Right lobe of liver (tissue), 6 donors: ENCODE data around the gene MROH7. TPM values are rescaled to one million over a fixed set of nuclear protein-coding genes. Genes with fewer than 3 reads are reported as not detected.

Source experiments
- ATAC-seq, 4 donors: fragments of 200-7000 bp; cut with Tn5 transposase; one replicate each; pipeline ENCODE4 v1.9.1; 2020; ENCODE audit warnings: mild to moderate bottlenecking in 4 of 4, moderate library complexity in 4 of 4
- DNase-seq, 3 donors: peaks; one replicate each; pipeline ENCODE4 v3.0.0-alpha.2; 2020
- H3K27ac ChIP-seq, 3 donors: fragments of 200-600 bp; one replicate each; pipeline ENCODE4 v1.8.0; 2022
- H3K27me3 ChIP-seq, 2 donors: fragments of 200-600 bp; one replicate each; pipeline ENCODE4 v1.8.0; 2022
- H3K36me3 ChIP-seq, 4 donors: fragments of 200-600 bp; sonication (generic) in 1 of 4; one replicate each; pipeline versions ENCODE4 v1.5.1 to v1.8.0; 2017 to 2022; ENCODE audit warnings: control low read depth in 1 of 4
- H3K4me1 ChIP-seq, 4 donors: fragments of 200-600 bp; sonication (generic) in 1 of 4; one replicate each; pipeline versions ENCODE4 v1.5.1 to v1.8.0; 2017 to 2022; ENCODE audit warnings: control low read depth in 1 of 4
- H3K4me3 ChIP-seq, 3 donors: fragments of 200-600 bp; one replicate each; pipeline ENCODE4 v1.8.0; 2022
- H3K9me3 ChIP-seq, 4 donors: fragments of 200-600 bp; sonication (generic) in 1 of 4; one replicate each; pipeline versions ENCODE4 v1.5.1 to v1.8.0; 2017 to 2022; ENCODE audit warnings: control low read depth in 1 of 4
- POLR2A ChIP-seq: fragments of 450-650 bp; IDR thresholded peaks from one replicate; pipeline ENCODE4 v1.6.1; 2017; ENCODE audit warnings: antibody characterized with exemption, mild to moderate bottlenecking
- WGBS: methylation state at CpG from one replicate; pipeline ENCODE4 v1.1.6; 2018; ENCODE audit warnings: low coverage, low lambda C conversion rate; ENCODE audit not compliant: insufficient coverage; ENCODE audit errors: missing lambda C conversion rate; 5-methylcytosine and 5-hydroxymethylcytosine counted together
- intact Hi-C, 2 donors: fragments of 100-400 bp; cut with DNase I; formaldehyde crosslinking; loops; one replicate each; pipeline versions ENCODE4 v1.11.2 to v1.14.1; 2022
- total RNA-seq, 6 experiments: library from RNA; depleted of rRNA in 2 of 6; stranded (reverse); fragments of >200 nt in 2 of 6; fragmentation: NEBNext Ultra II Directional in 3 of 6; extraction: Animal tissue kit (Norgen Biotek cat#: 25700) in 3 of 6; gene quantifications; one replicate each; pipeline versions ENCODE4 v1.1.0 to v1.2.4, GENCODE V29; 2016 to 2023
- TF ChIP-seq, protein P1 (sequence below), 4 donors: fragments of 200-600 bp in 3 of 4; fragments of 450-650 bp in 1 of 4; IDR thresholded peaks; one replicate each; pipeline versions ENCODE4 v1.5.1 to v1.8.0; 2016 to 2022; ENCODE audit warnings: antibody characterized with exemption in 4 of 4, mild to moderate bottlenecking in 2 of 4
- donor health status: DM: no; HTN: yes; CAD: no.
- donor health status: DM: no; HTN: no; CAD: no.
- donor health status: DM: no; HTN: no; CAD: no.
- donor health status: DM: no; HTN: yes; CAD: no.
- donor health status: DM: no; HTN: yes; CAD: no.

The MROH7 gene
- total RNA-seq, 6 experiments from 2014 or later: 0.37 to 3.1 (median 1.2) TPM

DNA sequence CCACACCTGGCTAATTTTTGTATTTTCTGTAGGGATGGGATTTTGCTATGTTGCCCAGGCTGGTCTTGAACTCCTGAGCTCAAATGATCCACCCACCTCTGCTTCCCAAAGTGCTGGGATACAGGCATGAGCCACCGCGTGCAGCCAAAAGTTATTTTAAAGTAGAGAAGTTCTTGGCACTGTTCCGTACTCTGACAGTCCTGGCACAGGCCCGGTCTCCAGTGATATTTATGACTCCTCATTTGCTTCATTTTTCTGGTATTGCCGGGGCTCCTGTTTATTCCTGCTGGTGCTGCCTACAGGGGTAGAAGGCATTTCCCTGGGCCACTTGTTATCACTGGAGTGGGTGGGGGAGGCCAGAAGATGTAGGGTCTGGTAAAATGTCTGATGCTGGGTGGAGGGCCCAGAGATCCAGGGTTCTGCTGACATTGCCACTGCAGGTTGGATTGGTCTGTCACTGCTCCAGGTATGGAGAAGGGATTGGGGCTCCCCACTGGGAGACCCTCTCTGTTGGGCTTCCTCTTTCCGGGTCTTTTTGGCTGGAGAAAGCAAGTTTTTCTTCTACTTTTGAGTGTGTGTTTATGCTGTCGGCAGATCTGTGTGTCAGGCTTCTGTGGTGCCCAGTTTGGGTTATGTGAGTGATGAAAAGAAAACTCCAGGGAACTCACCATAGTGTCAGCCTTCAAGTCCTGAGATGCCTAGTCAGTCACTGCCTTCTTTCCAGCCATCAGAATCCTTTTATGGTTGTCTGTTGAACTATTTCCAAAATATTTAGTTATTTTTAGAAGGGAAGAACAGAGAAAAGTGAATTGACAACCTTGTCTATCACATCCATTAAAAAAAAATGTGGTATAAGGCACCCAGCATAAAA lies 4.5 kb downstream of the MROH7 start:
- peaks cover 0 to 7% (median 0%) of the 10 kb centered on the region in 4 donors for H3K9me3 ChIP-seq
- no peaks in the 10 kb centered on the region for H3K27me3 ChIP-seq
- ATAC-seq: no peak
- H3K4me3 ChIP-seq: no peak overlapping the region
- no peak for TF ChIP-seq POLR2A
- TF ChIP-seq, protein P1, sequence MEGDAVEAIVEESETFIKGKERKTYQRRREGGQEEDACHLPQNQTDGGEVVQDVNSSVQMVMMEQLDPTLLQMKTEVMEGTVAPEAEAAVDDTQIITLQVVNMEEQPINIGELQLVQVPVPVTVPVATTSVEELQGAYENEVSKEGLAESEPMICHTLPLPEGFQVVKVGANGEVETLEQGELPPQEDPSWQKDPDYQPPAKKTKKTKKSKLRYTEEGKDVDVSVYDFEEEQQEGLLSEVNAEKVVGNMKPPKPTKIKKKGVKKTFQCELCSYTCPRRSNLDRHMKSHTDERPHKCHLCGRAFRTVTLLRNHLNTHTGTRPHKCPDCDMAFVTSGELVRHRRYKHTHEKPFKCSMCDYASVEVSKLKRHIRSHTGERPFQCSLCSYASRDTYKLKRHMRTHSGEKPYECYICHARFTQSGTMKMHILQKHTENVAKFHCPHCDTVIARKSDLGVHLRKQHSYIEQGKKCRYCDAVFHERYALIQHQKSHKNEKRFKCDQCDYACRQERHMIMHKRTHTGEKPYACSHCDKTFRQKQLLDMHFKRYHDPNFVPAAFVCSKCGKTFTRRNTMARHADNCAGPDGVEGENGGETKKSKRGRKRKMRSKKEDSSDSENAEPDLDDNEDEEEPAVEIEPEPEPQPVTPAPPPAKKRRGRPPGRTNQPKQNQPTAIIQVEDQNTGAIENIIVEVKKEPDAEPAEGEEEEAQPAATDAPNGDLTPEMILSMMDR (IDR thresholded peaks at IDR 0.05): no peak
- intact Hi-C loops: no loop called here
- peaks cover 0 to 33% (median 15%) of the 10 kb centered on the region in 4 donors for H3K4me1 ChIP-seq
- no peak for DNase-seq
- H3K36me3 ChIP-seq: no peaks in the 10 kb centered on the region
- H3K27ac ChIP-seq: no peak overlapping the region
- WGBS: 69% methylated on average over 7 of the region's 7 CpGs

DNA sequence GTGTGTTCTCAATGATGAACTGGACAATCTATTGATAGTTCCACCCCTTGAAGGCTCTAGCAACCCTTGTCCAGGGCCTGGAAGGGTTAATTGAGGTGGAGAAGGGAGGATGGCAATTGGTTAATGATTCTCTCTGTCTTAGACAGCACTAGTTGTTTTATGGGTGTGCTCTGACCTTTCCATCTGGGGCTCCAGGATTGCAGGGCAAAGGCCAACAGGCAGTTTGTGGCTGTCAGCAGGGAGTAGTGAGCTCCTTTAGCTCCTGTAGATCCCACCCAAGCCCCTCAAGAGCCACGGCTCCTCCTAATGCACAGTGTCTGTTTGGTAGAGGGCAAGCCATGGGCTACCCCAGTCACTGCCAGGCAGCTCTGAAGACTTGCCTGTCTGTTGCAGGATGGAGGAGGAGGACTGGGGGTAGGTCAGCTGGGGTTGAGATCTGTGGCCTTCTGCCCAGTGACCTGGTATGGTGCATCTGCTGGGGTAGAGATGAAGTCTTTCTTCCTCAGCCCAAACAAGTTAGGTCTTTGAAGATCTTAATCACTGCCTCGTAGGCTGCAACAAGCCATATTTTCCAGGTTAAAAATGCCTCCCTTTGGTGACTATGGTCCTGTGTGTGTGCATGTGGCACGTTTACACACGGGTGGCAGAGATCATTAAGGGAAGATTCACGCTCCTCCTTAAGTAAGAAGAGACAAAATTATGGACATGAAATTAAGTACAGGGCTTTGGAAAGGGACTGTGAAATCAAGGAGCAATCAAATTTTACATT lies 7.7 kb downstream of the MROH7 start:
- TF ChIP-seq, protein P1 (IDR thresholded peaks at IDR 0.05): no peak
- H3K9me3 ChIP-seq: no peaks in the 10 kb centered on the region
- WGBS: 52% methylated on average over 4 of the region's 5 CpGs
- H3K4me3 ChIP-seq: peak overlapping the region in 1 of 3 donors; percentile 31
- H3K4me1 ChIP-seq: peaks cover 0 to 53% (median 22%) of the 10 kb centered on the region in 4 donors
- DNase-seq (peak; percentile 55 to 87 (median 85)), ATAC-seq (peak; percentile 79 to 89 (median 85))
- intact Hi-C loops: no loop called here
- no peaks in the 10 kb centered on the region for H3K36me3 ChIP-seq
- no peaks in the 10 kb centered on the region for H3K27me3 ChIP-seq
- H3K27ac ChIP-seq: peak overlapping the region in 2 of 3 donors; percentile 28 to 70

DNA sequence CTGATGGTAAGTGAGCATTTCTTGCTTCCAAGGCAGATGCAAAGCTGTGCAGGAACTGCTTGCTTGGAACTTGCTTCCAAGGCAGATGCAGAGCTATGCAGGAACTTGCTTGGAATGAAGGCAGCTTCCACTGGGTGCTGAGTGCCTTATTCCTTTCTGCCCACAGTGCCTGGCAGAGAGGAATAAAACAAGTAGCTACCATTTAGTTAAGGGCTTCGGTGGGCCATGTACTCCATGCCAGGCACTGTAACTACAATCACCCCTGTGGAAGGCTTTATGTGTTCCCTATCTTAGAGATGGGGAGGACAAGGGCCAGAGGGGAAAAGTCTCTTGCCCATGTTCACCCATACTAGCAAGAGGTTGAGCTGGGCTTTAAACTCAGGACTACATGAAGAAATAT lies 8.3 kb downstream of the MROH7 start:
- 83% methylated on average over 1 of the region's 1 CpG for WGBS
- DNase-seq (no peak), ATAC-seq (no peak)
- no peaks in the 10 kb centered on the region for H3K36me3 ChIP-seq
- H3K27me3 ChIP-seq: no peaks in the 10 kb centered on the region
- no peak overlapping the region for H3K4me3 ChIP-seq
- intact Hi-C loops: no loop called here
- H3K9me3 ChIP-seq: no peaks in the 10 kb centered on the region
- no peak for TF ChIP-seq POLR2A
- TF ChIP-seq, protein P1 (IDR thresholded peaks at IDR 0.05): no peak
- peaks cover 0 to 53% (median 22%) of the 10 kb centered on the region in 4 donors for H3K4me1 ChIP-seq
- peak overlapping the region in 1 of 3 donors; percentile 70 for H3K27ac ChIP-seq

DNA sequence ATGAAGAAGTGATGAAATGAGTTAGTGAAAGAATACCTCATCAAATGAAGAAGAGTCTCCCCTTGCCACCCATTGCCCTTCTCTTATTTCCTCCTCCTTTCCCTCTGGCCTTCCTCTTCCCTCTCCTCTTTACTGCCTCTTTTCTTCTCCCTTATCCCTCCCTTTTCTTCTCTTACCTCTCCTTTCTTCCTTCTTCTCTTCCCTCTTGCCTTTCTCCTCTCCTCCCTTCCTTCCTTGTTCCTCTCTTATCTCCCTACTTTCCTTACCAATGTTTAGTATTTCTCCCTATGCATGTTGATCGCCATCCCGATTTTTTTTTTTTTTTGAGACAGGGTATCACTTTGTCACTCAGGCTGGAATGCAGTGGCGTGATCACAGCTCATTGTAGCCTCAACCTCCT lies 8.8 kb downstream of the MROH7 start:
- Histone ChIP-seq H3K27ac (peak overlapping the region in 1 of 3 donors; percentile 70), H3K36me3 (no peaks in the 10 kb centered on the region), H3K9me3 (no peaks in the 10 kb centered on the region), H3K4me3 (no peak overlapping the region), H3K4me1 (peaks cover 0 to 53% (median 22%) of the 10 kb centered on the region in 4 donors), H3K27me3 (no peaks in the 10 kb centered on the region)
- DNase-seq: no peak
- no peak for ATAC-seq
- TF ChIP-seq POLR2A: no peak
- TF ChIP-seq, protein P1 (IDR thresholded peaks at IDR 0.05): no peak
- intact Hi-C loops: no loop called here
- 82% methylated on average over 3 of the region's 3 CpGs for WGBS
